ENCODE measurements around the gene OGDHL. TPM values are rescaled to one million over a fixed set of nuclear protein-coding genes. Genes with fewer than 3 reads are reported as not detected.

The OGDHL gene
- total and polyA plus RNA-seq, 12 donors: 1.4 to 31.9 (median 4.8) TPM

DNA sequence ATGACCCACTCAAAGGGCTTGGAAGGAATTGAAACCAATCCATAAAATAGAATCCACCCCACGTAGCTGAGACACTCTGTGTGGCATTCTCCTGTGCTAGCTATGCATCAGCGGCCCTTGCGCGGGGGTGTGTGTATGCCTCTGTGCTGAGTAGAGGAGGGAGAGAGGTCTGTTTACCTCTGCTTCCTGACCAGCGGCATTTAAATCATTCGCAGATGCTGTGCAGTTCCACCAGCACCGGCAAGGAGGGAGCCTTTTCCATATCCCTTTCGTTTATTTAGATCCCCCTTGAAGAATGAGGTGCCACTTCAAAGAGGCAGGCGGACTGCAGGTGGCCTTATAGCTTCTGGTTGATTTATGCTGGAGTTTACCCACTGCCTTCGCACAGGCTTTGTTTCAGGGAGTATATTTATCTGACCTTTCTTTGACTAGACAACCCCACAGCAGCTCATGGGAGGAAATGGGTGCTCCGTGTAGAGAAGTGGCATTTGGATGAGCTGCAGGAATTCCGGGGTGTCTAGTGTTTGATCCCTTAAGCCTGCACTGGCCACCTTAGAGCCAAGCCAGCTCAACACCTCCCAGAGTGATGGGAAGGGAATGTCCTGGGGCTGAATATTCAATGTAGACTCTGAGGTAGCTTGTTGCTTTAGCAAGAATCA lies 71.3 kb downstream of the OGDHL start:
- Histone ChIP-seq H3K9me3 (replicated peaks in 1 of 3) (no peaks in the 10 kb centered on the region), H3K27ac (no peak overlapping the region), H3K4me1 (replicated peaks in 1 of 2) (no peaks in the 10 kb centered on the region), H3K27me3 (peaks cover 7% of the 10 kb centered on the region), H3K36me3 (replicated peaks in 1 of 2) (no peaks in the 10 kb centered on the region), H3K4me3 (no peak overlapping the region)
- intact Hi-C loops (cut with DNase I): no loop called here
- no peak for DNase-seq
- no peak for TF ChIP-seq CTCF (IDR thresholded peaks at IDR 0.05)
- no peak for TF ChIP-seq POLR2A (IDR thresholded peaks at IDR 0.05)
- WGBS, 4 donors: 15 to 31% (median 21%) methylated on average over 11 to 12 of the region's 12 CpGs

- no peak for DNase-seq
- H3K27me3 ChIP-seq: peaks cover 7% of the 10 kb centered on the region
- H3K36me3 ChIP-seq (replicated peaks in 1 of 2): no peaks in the 10 kb centered on the region
- no peaks in the 10 kb centered on the region for H3K4me1 ChIP-seq (replicated peaks in 1 of 2)
- TF ChIP-seq CTCF (IDR thresholded peaks at IDR 0.05): no peak
- TF ChIP-seq POLR2A (IDR thresholded peaks at IDR 0.05): no peak
- no peaks in the 10 kb centered on the region for H3K9me3 ChIP-seq (replicated peaks in 1 of 3)
- intact Hi-C loops (cut with DNase I): no loop called here
- no peak overlapping the region for H3K4me3 ChIP-seq
- no peak overlapping the region for H3K27ac ChIP-seq
- WGBS, 4 donors: 28 to 34% (median 30%) methylated on average over 11 to 12 of the region's 12 CpGs
These were observed 72.1 kb downstream of the OGDHL start for GRCh38 chr10:49689882-49690510.

GRCh38 chr10:49688920-49689319 lies 73.2 kb downstream of the OGDHL start:
- TF ChIP-seq CTCF (IDR thresholded peaks at IDR 0.05) (no peak), POLR2A (IDR thresholded peaks at IDR 0.05) (no peak)
- WGBS, 4 donors: 19 to 23% (median 19%) methylated on average over 7 of the region's 7 CpGs
- H3K36me3 ChIP-seq (replicated peaks in 1 of 2): no peaks in the 10 kb centered on the region
- no peaks in the 10 kb centered on the region for H3K9me3 ChIP-seq (replicated peaks in 1 of 3)
- H3K27me3 ChIP-seq: peaks cover 4% of the 10 kb centered on the region
- intact Hi-C loops (cut with DNase I): no loop called here
- H3K4me1 ChIP-seq (replicated peaks in 1 of 2): no peaks in the 10 kb centered on the region
- no peak for DNase-seq
- H3K4me3 ChIP-seq: no peak overlapping the region
- H3K27ac ChIP-seq: no peak overlapping the region

- Histone ChIP-seq H3K36me3 (replicated peaks in 1 of 2) (no peaks in the 10 kb centered on the region), H3K4me3 (no peak overlapping the region), H3K9me3 (replicated peaks in 1 of 3) (no peaks in the 10 kb centered on the region), H3K4me1 (replicated peaks in 1 of 2) (no peaks in the 10 kb centered on the region), H3K27me3 (peaks cover 4% of the 10 kb centered on the region), H3K27ac (no peak overlapping the region)
- intact Hi-C loops (cut with DNase I): no loop called here
- 15 to 22% (median 17%) methylated on average over 8 of the region's 8 CpGs for WGBS, 4 donors
- no peak for TF ChIP-seq POLR2A (IDR thresholded peaks at IDR 0.05)
- no peak for TF ChIP-seq CTCF (IDR thresholded peaks at IDR 0.05)
- no peak for DNase-seq
These were observed 73.8 kb downstream of the OGDHL start for GRCh38 chr10:49688261-49688846.
